T-cell (primary cell): ENCODE measurements around the gene SYNGAP1. TPM values are rescaled to one million over a fixed set of nuclear protein-coding genes. Genes with fewer than 3 reads are reported as not detected.

Source experiments
- ATAC-seq, 4 experiments: fragments of 200-7000 bp in 3 of 4; fragments of 150-1000 bp in 1 of 4; cut with Tn5 transposase; replicated peaks in 1 of 4; 1 replicate in 3 of 4; 2 replicates in 1 of 4; pipeline ENCODE4 v1.10.0; 2021; ENCODE audit warnings: moderate library complexity in 3 of 4, mild to moderate bottlenecking in 2 of 4, moderate number of reproducible peaks in 1 of 4
- CTCF ChIA-PET, 2 donors: fragments of 300-600 bp; sonication (Branson Sonifier 250); formaldehyde crosslinking; loops; one replicate each; lab custom pipeline; 2022; ENCODE audit warnings: antibody characterized with exemption in 2 of 2; lab: Charles Lee
- POLR2A ChIA-PET, 2 donors: fragments of 300-600 bp; sonication (Branson Sonifier 250); formaldehyde crosslinking; loops; one replicate each; lab custom pipeline; 2022; ENCODE audit warnings: antibody characterized with exemption in 2 of 2; lab: Charles Lee
- DNase-seq, 35 experiments: peaks; one replicate each; pipeline versions ENCODE4 v3.0.0 to v3.0.0-alpha.2; 2013 to 2023
- H3K27ac ChIP-seq: one replicate; pipeline ENCODE4 v1.5.1; 2013; ENCODE audit warnings: low read length
- H3K27me3 ChIP-seq, 2 experiments: replicated peaks in 1 of 2; 1 replicate in 1 of 2; 2 replicates in 1 of 2; pipeline versions ENCODE4 v1.6.1 to v1.7.0; 2013; ENCODE audit warnings: low read length in 1 of 2, mixed read lengths in 1 of 2; ENCODE audit not compliant: control insufficient read depth in 2 of 2, insufficient read depth in 2 of 2; ENCODE audit errors: extremely low read depth in 1 of 2
- H3K36me3 ChIP-seq, 2 donors: 1 replicate in 1 of 2; 2 replicates in 1 of 2; pipeline versions ENCODE4 v1.6.1 to v1.7.0; 2013; ENCODE audit warnings: low read length in 1 of 2; ENCODE audit not compliant: control insufficient read depth in 2 of 2, insufficient read depth in 1 of 2; ENCODE audit errors: extremely low read depth in 1 of 2
- H3K4me1 ChIP-seq, 2 experiments: 1 replicate in 1 of 2; 2 replicates in 1 of 2; pipeline versions ENCODE4 v1.6.1 to v1.7.0; 2013; ENCODE audit warnings: low read length in 2 of 2, mixed read lengths in 1 of 2; ENCODE audit not compliant: insufficient read depth in 2 of 2, control insufficient read depth in 1 of 2; ENCODE audit errors: extremely low read depth in 1 of 2
- H3K4me3 ChIP-seq, 2 donors: 1 replicate in 1 of 2; 2 replicates in 1 of 2; pipeline versions ENCODE4 v1.5.1 to v1.7.0; 2013; ENCODE audit warnings: mild to moderate bottlenecking in 2 of 2, low read length in 1 of 2, moderate library complexity in 1 of 2; ENCODE audit not compliant: control insufficient read depth in 1 of 2; ENCODE audit errors: extremely low read depth in 1 of 2
- H3K9me3 ChIP-seq: 2 replicates; pipeline ENCODE4 v1.7.0; 2013
- H3K27ac Mint-ChIP-seq, 2 donors: one replicate each; pipeline ENCODE4 v1.8.0; 2020 to 2021; ENCODE audit warnings: mild to moderate bottlenecking in 2 of 2, mixed read lengths in 2 of 2
- H3K27me3 Mint-ChIP-seq, 2 donors: one replicate each; pipeline ENCODE4 v1.8.0; 2021 to 2022; ENCODE audit warnings: mixed read lengths in 2 of 2
- H3K36me3 Mint-ChIP-seq: one replicate; pipeline ENCODE4 v1.8.0; 2021; ENCODE audit warnings: mixed read lengths
- H3K4me1 Mint-ChIP-seq, 3 donors: one replicate each; pipeline ENCODE4 v1.8.0; 2020 to 2022; ENCODE audit warnings: mixed read lengths in 3 of 3, mild to moderate bottlenecking in 1 of 3
- H3K4me3 Mint-ChIP-seq, 3 donors: one replicate each; pipeline ENCODE4 v1.8.0; 2020 to 2022; ENCODE audit warnings: mild to moderate bottlenecking in 3 of 3, mixed read lengths in 3 of 3, moderate library complexity in 3 of 3
- H3K9me3 Mint-ChIP-seq, 3 donors: one replicate each; pipeline ENCODE4 v1.8.0; 2020 to 2022; ENCODE audit warnings: mixed read lengths in 3 of 3
- WGBS: methylation state at CpG from one replicate; pipeline ENCODE4 v1.1.5; 2013; ENCODE audit warnings: missing lambda C conversion rate; ENCODE audit not compliant: insufficient coverage; 5-methylcytosine and 5-hydroxymethylcytosine counted together
- total RNA-seq, 35 experiments: library from RNA in 6 of 35; stranded (reverse) in 6 of 35; fragments of 120-200 nt in 1 of 35; gene quantifications; one replicate each; pipeline versions ENCODE4 v1.2.1 to v1.2.4 and lab custom pipeline; 2013 to 2026

SYNGAP1 gene
- total RNA-seq, 5 donors from 2014 or later (not counting 1 experiment from before 2014, with no cell fraction given): 51.2 to 111 (median 64.5) TPM

GRCh38 chr6:33432546-33432945 lies 12.7 kb downstream of the SYNGAP1 start:
- CTCF ChIA-PET: no interaction called here
- peak overlapping the region; percentile 71 to 83 for H3K27ac Mint-ChIP-seq
- no peaks in the 10 kb centered on the region for H3K9me3 Mint-ChIP-seq
- no peaks in the 10 kb centered on the region for H3K27me3 Mint-ChIP-seq
- peaks cover 51 to 59% (median 57%) of the 10 kb centered on the region in 3 donors for H3K4me1 Mint-ChIP-seq
- POLR2A ChIA-PET: no interaction called here
- peaks cover 3 to 33% of the 10 kb centered on the region in 2 donors for H3K36me3 ChIP-seq
- no peaks in the 10 kb centered on the region for H3K27me3 ChIP-seq
- peak overlapping the region; percentile 53 to 97 (median 66) for H3K4me3 Mint-ChIP-seq
- peak overlapping the region; percentile 29 for H3K27ac ChIP-seq
- DNase-seq (no peak), ATAC-seq (no peak)
- no peaks in the 10 kb centered on the region for H3K9me3 ChIP-seq
- 93% methylated on average over 7 of the region's 10 CpGs for WGBS
- peak overlapping the region in 1 of 2 donors; percentile 67 for H3K4me3 ChIP-seq
- H3K36me3 Mint-ChIP-seq: peaks cover 30% of the 10 kb centered on the region
- H3K4me1 ChIP-seq: peaks cover 37 to 54% of the 10 kb centered on the region in 2 experiments

- ATAC-seq (no peak), DNase-seq (no peak)
- no peak overlapping the region for H3K27ac ChIP-seq
- peak overlapping the region; percentile 71 to 83 for H3K27ac Mint-ChIP-seq
- no peaks in the 10 kb centered on the region for H3K27me3 Mint-ChIP-seq
- WGBS: 100% methylated on average over 1 of the region's 1 CpG
- H3K36me3 Mint-ChIP-seq: peaks cover 32% of the 10 kb centered on the region
- H3K27me3 ChIP-seq: no peaks in the 10 kb centered on the region
- H3K4me1 Mint-ChIP-seq: peaks cover 51 to 58% (median 56%) of the 10 kb centered on the region in 3 donors
- H3K9me3 ChIP-seq: no peaks in the 10 kb centered on the region
- H3K9me3 Mint-ChIP-seq: no peaks in the 10 kb centered on the region
- peaks cover 3 to 38% of the 10 kb centered on the region in 2 donors for H3K36me3 ChIP-seq
- peaks cover 37 to 53% of the 10 kb centered on the region in 2 experiments for H3K4me1 ChIP-seq
- H3K4me3 Mint-ChIP-seq: peak overlapping the region; percentile 37 to 97 (median 66)
- ChIA-PET CTCF (no interaction called here), POLR2A (no interaction called here)
- H3K4me3 ChIP-seq: no peak overlapping the region
Measured at GRCh38 chr6:33433001-33433543, 13.2 kb downstream of the SYNGAP1 start.

- 83% methylated on average over 12 of the region's 17 CpGs for WGBS
- Histone ChIP-seq H3K4me1 (peaks cover 33 to 49% of the 10 kb centered on the region in 2 experiments), H3K36me3 (peaks cover 3 to 44% of the 10 kb centered on the region in 2 donors), H3K27ac (no peak overlapping the region), H3K9me3 (no peaks in the 10 kb centered on the region), H3K27me3 (no peaks in the 10 kb centered on the region), H3K4me3 (no peak overlapping the region)
- DNase-seq (no peak), ATAC-seq (no peak)
- peak overlapping the region; percentile 8 to 83 for H3K27ac Mint-ChIP-seq
- H3K36me3 Mint-ChIP-seq: peaks cover 36% of the 10 kb centered on the region
- no peaks in the 10 kb centered on the region for H3K9me3 Mint-ChIP-seq
- H3K27me3 Mint-ChIP-seq: no peaks in the 10 kb centered on the region
- H3K4me3 Mint-ChIP-seq: peak overlapping the region in 1 of 3 donors; percentile 4
- CTCF ChIA-PET: no interaction called here
- POLR2A ChIA-PET: no interaction called here
- peaks cover 46 to 52% (median 52%) of the 10 kb centered on the region in 3 donors for H3K4me1 Mint-ChIP-seq
Measured at GRCh38 chr6:33433544-33434191, 13.8 kb downstream of the SYNGAP1 start.

- DNase-seq: no peak
- H3K4me3 Mint-ChIP-seq: no peak overlapping the region
- no peaks in the 10 kb centered on the region for H3K27me3 Mint-ChIP-seq
- peaks cover 35 to 39% (median 39%) of the 10 kb centered on the region in 3 donors for H3K4me1 Mint-ChIP-seq
- H3K36me3 Mint-ChIP-seq: peaks cover 40% of the 10 kb centered on the region
- Histone ChIP-seq H3K4me1 (peaks cover 22 to 36% of the 10 kb centered on the region in 2 experiments), H3K36me3 (peaks cover 3 to 53% of the 10 kb centered on the region in 2 donors), H3K27me3 (no peaks in the 10 kb centered on the region), H3K9me3 (no peaks in the 10 kb centered on the region), H3K4me3 (no peak overlapping the region), H3K27ac (no peak overlapping the region)
- no peaks in the 10 kb centered on the region for H3K9me3 Mint-ChIP-seq
- H3K27ac Mint-ChIP-seq: peak overlapping the region in 1 of 2 donors; percentile 55
- ChIA-PET CTCF (no interaction called here), POLR2A (interaction anchor here (0.7 to 0.8 kb wide), 2 partner anchors 9 to 136 kb away, joined by 3 to 8 read pairs; no protein-coding TSS in a partner anchor)
- no CpG with 5 or more reads among the region's 4 CpGs for WGBS
- ATAC-seq: no peak
Measured at GRCh38 chr6:33434961-33435360, 15.1 kb downstream of the SYNGAP1 start.

- H3K4me1 Mint-ChIP-seq: peaks cover 9 to 16% (median 13%) of the 10 kb centered on the region in 3 donors
- Histone ChIP-seq H3K9me3 (no peaks in the 10 kb centered on the region), H3K27ac (no peak overlapping the region), H3K4me3 (no peak overlapping the region), H3K27me3 (no peaks in the 10 kb centered on the region), H3K36me3 (peaks cover 19 to 63% of the 10 kb centered on the region in 2 donors), H3K4me1 (peaks cover 3 to 9% of the 10 kb centered on the region in 2 experiments)
- POLR2A ChIA-PET: no interaction called here
- no peaks in the 10 kb centered on the region for H3K9me3 Mint-ChIP-seq
- H3K27ac Mint-ChIP-seq: no peak overlapping the region
- no peak for ATAC-seq
- H3K4me3 Mint-ChIP-seq: no peak overlapping the region
- no peaks in the 10 kb centered on the region for H3K27me3 Mint-ChIP-seq
- CTCF ChIA-PET: interaction anchor here in 1 of 2 donors (0.5 kb wide), 1 partner anchor 36 kb away, joined by 3 read pairs; no protein-coding TSS in a partner anchor
- H3K36me3 Mint-ChIP-seq: peaks cover 54% of the 10 kb centered on the region
- no peak for DNase-seq
- 99% methylated on average over 16 of the region's 18 CpGs for WGBS
Measured at GRCh38 chr6:33437666-33438065, 17.8 kb downstream of the SYNGAP1 start.

- Mint-ChIP-seq H3K27me3 (no peaks in the 10 kb centered on the region), H3K27ac (peak overlapping the region in 1 of 2 donors; percentile 56), H3K9me3 (no peaks in the 10 kb centered on the region), H3K4me3 (no peak overlapping the region), H3K36me3 (peaks cover 52% of the 10 kb centered on the region), H3K4me1 (peaks cover 2 to 3% (median 3%) of the 10 kb centered on the region in 3 donors)
- ATAC-seq (no peak), DNase-seq (no peak)
- WGBS: 100% methylated on average over 3 of the region's 3 CpGs
- ChIA-PET POLR2A (no interaction called here), CTCF (interaction anchor here in 1 of 2 donors (0.7 kb wide), 1 partner anchor 1744 kb away, joined by 3 read pairs; no protein-coding TSS in a partner anchor)
- Histone ChIP-seq H3K4me1 (peaks cover 0 to 2% of the 10 kb centered on the region in 2 experiments), H3K27ac (no peak overlapping the region), H3K4me3 (no peak overlapping the region), H3K9me3 (no peaks in the 10 kb centered on the region), H3K27me3 (no peaks in the 10 kb centered on the region), H3K36me3 (peaks cover 20 to 67% of the 10 kb centered on the region in 2 donors)
Measured at GRCh38 chr6:33438978-33439594, 19.2 kb downstream of the SYNGAP1 start.
